Psoas muscle (tissue), 8 donors: ENCODE measurements around the gene KAZN. TPM values are rescaled to one million over a fixed set of nuclear protein-coding genes. Genes with fewer than 3 reads are reported as not detected.
"Not testable (repeated sequence)": the region's sequence is repeated elsewhere in the genome, so short reads cannot be mapped to it uniquely, and the experiment has no call there.

ENCODE experiments used
- ATAC-seq, 4 donors: fragments of 200-7000 bp; cut with Tn5 transposase; one replicate each; pipeline ENCODE4 v1.9.1; 2020; ENCODE audit warnings: moderate library complexity in 3 of 4, mild to moderate bottlenecking in 2 of 4
- DNase-seq, 2 donors: peaks; one replicate each; pipeline ENCODE4 v3.0.0-alpha.2; 2020
- H3K27ac ChIP-seq: fragments of 200-600 bp; one replicate; pipeline ENCODE4 v1.8.0; 2022
- H3K27me3 ChIP-seq, 3 donors: fragments of 200-600 bp in 1 of 3; one replicate each; pipeline versions ENCODE4 v1.6.1 to v1.8.0; 2013 to 2022; ENCODE audit warnings: low read length in 2 of 3, mild to moderate bottlenecking in 2 of 3, moderate library complexity in 1 of 3; ENCODE audit not compliant: insufficient read depth in 3 of 3
- H3K36me3 ChIP-seq, 2 donors: fragments of 200-600 bp in 1 of 2; one replicate each; pipeline versions ENCODE4 v1.6.1 to v1.8.0; 2013 to 2022; ENCODE audit warnings: low read depth in 1 of 2, mild to moderate bottlenecking in 1 of 2, moderate library complexity in 1 of 2; ENCODE audit not compliant: insufficient read depth in 1 of 2
- H3K4me1 ChIP-seq: fragments of 200-600 bp; one replicate; pipeline ENCODE4 v1.8.0; 2022
- H3K4me3 ChIP-seq: fragments of 200-600 bp; one replicate; pipeline ENCODE4 v1.8.0; 2022; ENCODE audit warnings: mild to moderate bottlenecking
- H3K9me3 ChIP-seq: fragments of 200-600 bp; one replicate; pipeline ENCODE4 v1.8.0; 2022
- CTCF ChIP-seq: fragments of 200-600 bp; IDR thresholded peaks from one replicate; pipeline ENCODE4 v1.8.0; 2022; ENCODE audit warnings: antibody characterized with exemption
- WGBS, 3 donors: extraction: QIAGEN DNeasy Blood & Tissue Kit; methylation state at CpG; one replicate each; pipeline versions ENCODE4 v1.1.6 to v1.1.7; 2013; 5-methylcytosine and 5-hydroxymethylcytosine counted together
- intact Hi-C, 2 donors: fragments of 100-400 bp; cut with DNase I; formaldehyde crosslinking; loops; one replicate each; pipeline versions ENCODE4 v1.11.0 to v1.14.2; 2022
- polyA plus RNA-seq, 3 donors: library from polyadenylated mRNA; stranded (reverse); fragments of 200-250 nt; gene quantifications; one replicate each; pipeline ENCODE4 v1.2.3, GENCODE V29; 2013
- total RNA-seq, 4 donors: library from RNA; stranded (reverse); fragmentation: NEBNext Ultra II Directional in 2 of 4; extraction: Animal tissue kit (Norgen Biotek cat#: 25700) in 2 of 4; gene quantifications; one replicate each; pipeline versions ENCODE4 v1.2.1 to v1.2.4, GENCODE V29; 2021 to 2023
- donor health status: healthy with polysubstance abuse.
- donor health status: DM: no; HTN: no; CAD: no; lungs with moderate emphysema.
- donor health status: Bipolar disorder and iron deficiency.
- donor health status: healthy.
- donor health status: DM: yes; HTN: yes; CAD: no.
- donor health status: DM: no; HTN: no; CAD: no.
- donor health status: DM: no; HTN: no; CAD: no.
- donor health status: DM: yes; HTN: yes; CAD: no.

The KAZN gene
- total and polyA plus RNA-seq, 7 donors, result 0.23 to 2.3 (median 0.97) TPM

GRCh38 chr1:14962407-14962806 lies 363.9 kb downstream of the KAZN start:
- TF ChIP-seq CTCF, result no peak
- intact Hi-C loops, result no loop called here
- H3K27ac ChIP-seq, result no peak overlapping the region

GRCh38 chr1:14963791-14964710 lies 365.6 kb downstream of the KAZN start:
- DNase-seq, H3K4me3 ChIP-seq, H3K36me3 ChIP-seq, H3K4me1 ChIP-seq, H3K27ac ChIP-seq, H3K27me3 ChIP-seq, intact Hi-C loops, ATAC-seq, H3K9me3 ChIP-seq: not testable (repeated sequence)
- 64 to 74% (median 65%) methylated on average over 10 of the region's 10 CpGs for WGBS, 3 donors

More at GRCh38 chr1:14962407-14962806, 363.9 kb downstream of the KAZN start:
- no peaks in the 10 kb centered on the region for H3K36me3 ChIP-seq
- no peaks in the 10 kb centered on the region for H3K4me1 ChIP-seq
- H3K9me3 ChIP-seq, result no peaks in the 10 kb centered on the region
- no peak overlapping the region for H3K4me3 ChIP-seq
- WGBS, 3 donors, result 80 to 90% (median 82%) methylated on average over 7 of the region's 7 CpGs
- peaks cover 0 to 4% (median 0%) of the 10 kb centered on the region in 3 donors for H3K27me3 ChIP-seq
- DNase-seq (no peak), ATAC-seq (no peak)

GRCh38 chr1:14964711-14965055 lies 366.2 kb downstream of the KAZN start:
- Histone ChIP-seq H3K36me3 (no peaks in the 10 kb centered on the region), H3K4me3 (no peak overlapping the region), H3K9me3 (no peaks in the 10 kb centered on the region), H3K27me3 (peaks cover 0 to 4% (median 0%) of the 10 kb centered on the region in 3 donors), H3K4me1 (no peaks in the 10 kb centered on the region), H3K27ac (no peak overlapping the region)
- ATAC-seq (no peak), DNase-seq (no peak)
- TF ChIP-seq CTCF, result no peak
- WGBS, 3 donors, result 37 to 55% (median 40%) methylated on average over 4 of the region's 4 CpGs
- intact Hi-C loops, result no loop called here

- intact Hi-C loops, result no loop called here
- peaks cover 0 to 15% (median 0%) of the 10 kb centered on the region in 3 donors for H3K27me3 ChIP-seq
- DNase-seq (peak; percentile 67 to 75), ATAC-seq (peak in 3 of 4 donors; percentile 51 to 66 (median 66))
- no peak for TF ChIP-seq CTCF
- H3K36me3 ChIP-seq, result no peaks in the 10 kb centered on the region
- no peaks in the 10 kb centered on the region for H3K9me3 ChIP-seq
- no peaks in the 10 kb centered on the region for H3K4me1 ChIP-seq
- no peak overlapping the region for H3K27ac ChIP-seq
- no peak overlapping the region for H3K4me3 ChIP-seq
- 20 to 39% (median 30%) methylated on average over 15 of the region's 15 CpGs for WGBS, 3 donors
Measured at GRCh38 chr1:14968251-14968851, 369.9 kb downstream of the KAZN start.

GRCh38 chr1:14969006-14969405 lies 370.5 kb downstream of the KAZN start:
- H3K4me3 ChIP-seq, result no peak overlapping the region
- ATAC-seq, result no peak
- no peaks in the 10 kb centered on the region for H3K9me3 ChIP-seq
- 63 to 73% (median 64%) methylated on average over 7 of the region's 7 CpGs for WGBS, 3 donors
- H3K27me3 ChIP-seq, result peaks cover 0 to 15% (median 0%) of the 10 kb centered on the region in 3 donors
- no peaks in the 10 kb centered on the region for H3K36me3 ChIP-seq
- no peak for DNase-seq
- H3K4me1 ChIP-seq, result no peaks in the 10 kb centered on the region
- H3K27ac ChIP-seq, result no peak overlapping the region
- TF ChIP-seq CTCF, result no peak
- intact Hi-C loops, result no loop called here
